Loucy (cell line): ENCODE results near the gene OSGEP.
A peak's percentile ranks its signal among the peaks of the same experiment; 100 is the strongest.

ENCODE experiments used
- H2AFZ ChIP-seq: fragments of 200-600 bp; sonication (generic); 2 replicates; pipeline ENCODE4 v1.6.0; 2016; ENCODE audit warnings: antibody characterized with exemption, mild to moderate bottlenecking, low read length, moderate library complexity
- H3F3A ChIP-seq: fragments of 200-600 bp; 2 replicates; pipeline ENCODE4 v1.6.0; 2016; ENCODE audit warnings: antibody characterized with exemption, low read depth, mild to moderate bottlenecking
- H3K27me3 ChIP-seq: fragments of 200-600 bp; sonication (generic); 2 replicates; pipeline ENCODE4 v1.6.1; 2014; ENCODE audit warnings: low read length, mild to moderate bottlenecking; ENCODE audit not compliant: insufficient read depth, poor library complexity, severe bottlenecking
- H3K36me3 ChIP-seq: fragments of 200-600 bp; sonication (generic); 2 replicates; pipeline ENCODE4 v1.6.1; 2016; ENCODE audit warnings: low read length; ENCODE audit not compliant: insufficient read depth
- H3K4me1 ChIP-seq: fragments of 200-600 bp; sonication (generic); 2 replicates; pipeline ENCODE4 v1.5.1; 2014; ENCODE audit warnings: low read length, mild to moderate bottlenecking; ENCODE audit not compliant: insufficient read depth, poor library complexity, severe bottlenecking
- H3K4me2 ChIP-seq: fragments of 200-600 bp; sonication (generic); 2 replicates; pipeline ENCODE4 v1.6.0; 2014; ENCODE audit warnings: antibody characterized with exemption, low read length, low read depth, mild to moderate bottlenecking; ENCODE audit not compliant: poor library complexity, severe bottlenecking
- H3K4me3 ChIP-seq: fragments of 200-600 bp; sonication (generic); 2 replicates; pipeline ENCODE4 v1.5.1; 2014; ENCODE audit warnings: low read length, mild to moderate bottlenecking, mixed read lengths; ENCODE audit not compliant: poor library complexity, severe bottlenecking
- H3K79me2 ChIP-seq: fragments of 200-600 bp; sonication (generic); 2 replicates; pipeline ENCODE4 v1.6.1; 2014; ENCODE audit warnings: low read length; ENCODE audit not compliant: insufficient read depth
- H3K9ac ChIP-seq: fragments of 200-600 bp; sonication (generic); 2 replicates; pipeline ENCODE4 v1.6.0; 2014; ENCODE audit warnings: mild to moderate bottlenecking, low read depth, low read length, moderate library complexity; ENCODE audit not compliant: poor library complexity, severe bottlenecking
- H3K9me2 ChIP-seq: fragments of 200-600 bp; sonication (generic); replicated peaks from 2 replicates; pipeline ENCODE4 v1.6.1; 2016; ENCODE audit warnings: low read depth, low read length, mixed read lengths
- H3K9me3 ChIP-seq: fragments of 200-600 bp; sonication (generic); 2 replicates; pipeline ENCODE4 v1.6.1; 2014; ENCODE audit warnings: mild to moderate bottlenecking, antibody characterized with exemption, low read length, low read depth; ENCODE audit not compliant: insufficient read depth
- H4K20me1 ChIP-seq: fragments of 200-600 bp; sonication (generic); 2 replicates; pipeline ENCODE4 v1.6.0; 2014; ENCODE audit warnings: antibody characterized with exemption, low read length, mild to moderate bottlenecking; ENCODE audit not compliant: insufficient read depth, poor library complexity, severe bottlenecking
- EZH2phosphoT487 ChIP-seq: fragments of 200-600 bp; IDR thresholded peaks from 2 replicates; pipeline ENCODE4 v1.6.1; 2018; ENCODE audit warnings: antibody characterized with exemption, mild to moderate bottlenecking, moderate library complexity, borderline replicate concordance
- TF ChIP-seq, protein P1 (sequence below): fragments of 200-600 bp; sonication (generic); conservative IDR thresholded peaks from 2 replicates; pipeline ENCODE4 v1.5.1; 2014; ENCODE audit warnings: mild to moderate bottlenecking, antibody characterized with exemption, low read length

OSGEP gene

DNA sequence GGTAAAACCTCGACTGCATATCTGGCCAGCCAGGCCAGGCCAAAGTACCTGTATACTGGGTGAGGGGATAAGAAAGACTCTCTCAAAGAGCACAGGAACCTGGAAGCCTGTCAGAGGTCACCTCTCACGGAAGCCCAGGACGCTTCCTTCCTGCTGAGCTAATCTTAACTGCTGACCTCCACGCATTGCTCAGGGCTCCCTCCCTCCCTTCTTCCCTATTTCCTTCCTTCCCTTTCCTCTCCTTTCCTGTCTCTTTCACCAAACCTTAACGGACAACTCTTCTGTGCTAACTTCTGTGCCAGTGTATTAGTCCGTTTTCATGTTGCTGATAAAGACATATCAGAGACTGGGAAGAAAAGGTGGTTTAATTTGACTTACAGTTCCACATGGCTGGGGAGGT is 36.0 kb upstream of the OSGEP start:
- no peaks in the 10 kb centered on the region for H4K20me1 ChIP-seq
- H2AFZ ChIP-seq: no peak overlapping the region
- no peaks in the 10 kb centered on the region for H3K9me3 ChIP-seq
- peak overlapping the region; percentile 58 for H3K9ac ChIP-seq
- peaks cover 62% of the 10 kb centered on the region for H3K4me1 ChIP-seq
- H3K9me2 ChIP-seq: no peaks in the 10 kb centered on the region
- H3K36me3 ChIP-seq: no peaks in the 10 kb centered on the region
- H3K4me2 ChIP-seq: peak overlapping the region; percentile 53
- TF ChIP-seq EZH2phosphoT487: no peak
- TF ChIP-seq, protein P1, sequence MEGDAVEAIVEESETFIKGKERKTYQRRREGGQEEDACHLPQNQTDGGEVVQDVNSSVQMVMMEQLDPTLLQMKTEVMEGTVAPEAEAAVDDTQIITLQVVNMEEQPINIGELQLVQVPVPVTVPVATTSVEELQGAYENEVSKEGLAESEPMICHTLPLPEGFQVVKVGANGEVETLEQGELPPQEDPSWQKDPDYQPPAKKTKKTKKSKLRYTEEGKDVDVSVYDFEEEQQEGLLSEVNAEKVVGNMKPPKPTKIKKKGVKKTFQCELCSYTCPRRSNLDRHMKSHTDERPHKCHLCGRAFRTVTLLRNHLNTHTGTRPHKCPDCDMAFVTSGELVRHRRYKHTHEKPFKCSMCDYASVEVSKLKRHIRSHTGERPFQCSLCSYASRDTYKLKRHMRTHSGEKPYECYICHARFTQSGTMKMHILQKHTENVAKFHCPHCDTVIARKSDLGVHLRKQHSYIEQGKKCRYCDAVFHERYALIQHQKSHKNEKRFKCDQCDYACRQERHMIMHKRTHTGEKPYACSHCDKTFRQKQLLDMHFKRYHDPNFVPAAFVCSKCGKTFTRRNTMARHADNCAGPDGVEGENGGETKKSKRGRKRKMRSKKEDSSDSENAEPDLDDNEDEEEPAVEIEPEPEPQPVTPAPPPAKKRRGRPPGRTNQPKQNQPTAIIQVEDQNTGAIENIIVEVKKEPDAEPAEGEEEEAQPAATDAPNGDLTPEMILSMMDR: no peak
- H3K4me3 ChIP-seq: no peak overlapping the region
- no peaks in the 10 kb centered on the region for H3K79me2 ChIP-seq
- no peaks in the 10 kb centered on the region for H3K27me3 ChIP-seq
- no peaks in the 10 kb centered on the region for H3F3A ChIP-seq

DNA sequence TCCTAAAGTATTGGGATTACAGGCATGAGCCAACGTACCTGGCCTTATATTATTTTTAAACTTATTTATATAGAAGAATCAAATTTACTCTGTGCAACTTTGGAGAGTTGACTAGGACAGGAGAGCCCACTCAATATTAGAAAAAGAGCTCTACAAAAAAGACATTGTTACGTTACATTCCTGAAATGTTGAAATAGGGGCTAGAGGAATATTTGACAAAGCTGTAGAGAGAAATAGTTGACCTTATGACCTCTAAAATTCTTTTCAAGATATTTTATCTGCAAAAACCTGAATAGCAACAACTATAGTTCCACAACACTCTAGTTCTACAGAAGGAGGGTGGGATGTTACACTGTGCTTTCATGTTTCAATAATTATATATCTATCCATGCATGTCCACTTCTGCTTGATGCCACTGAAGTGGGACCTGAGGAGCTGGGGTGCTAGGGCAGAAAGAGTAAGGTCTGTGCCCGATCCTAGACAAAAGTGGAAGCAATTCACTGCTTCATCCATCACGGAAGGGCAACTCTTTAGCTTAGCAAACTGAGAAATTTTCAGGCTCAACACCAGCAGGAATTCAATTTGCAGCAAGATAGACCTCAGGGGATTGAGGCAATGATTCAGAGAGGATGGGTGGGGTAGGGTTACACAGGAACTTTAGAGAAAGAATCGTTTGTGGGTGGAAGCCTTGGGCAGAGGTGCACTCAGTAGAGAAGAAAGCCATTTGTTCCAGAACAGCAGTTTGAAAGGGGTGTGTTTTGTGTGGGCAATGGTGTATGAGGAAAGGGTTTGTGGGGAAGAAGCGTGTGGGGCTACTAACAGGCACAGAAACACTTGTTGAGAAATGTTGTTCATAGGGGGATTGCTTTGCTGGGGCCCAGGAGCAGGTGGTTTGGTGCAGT is 34.7 kb upstream of the OSGEP start:
- no peaks in the 10 kb centered on the region for H3F3A ChIP-seq
- H3K4me1 ChIP-seq: peaks cover 57% of the 10 kb centered on the region
- H3K4me2 ChIP-seq: peak overlapping the region; percentile 53
- no peaks in the 10 kb centered on the region for H3K9me3 ChIP-seq
- H3K36me3 ChIP-seq: no peaks in the 10 kb centered on the region
- peak overlapping the region; percentile 44 for H3K4me3 ChIP-seq
- TF ChIP-seq, protein P1: no peak
- TF ChIP-seq EZH2phosphoT487: no peak
- no peaks in the 10 kb centered on the region for H3K9me2 ChIP-seq
- no peaks in the 10 kb centered on the region for H4K20me1 ChIP-seq
- peak overlapping the region; percentile 73 for H2AFZ ChIP-seq
- H3K27me3 ChIP-seq: no peaks in the 10 kb centered on the region
- H3K9ac ChIP-seq: peak overlapping the region; percentile 58
- no peaks in the 10 kb centered on the region for H3K79me2 ChIP-seq

GRCh38 chr14:20487396-20487725 is 32.7 kb upstream of the OSGEP start:
- H4K20me1 ChIP-seq: no peaks in the 10 kb centered on the region
- H3F3A ChIP-seq: no peaks in the 10 kb centered on the region
- H3K36me3 ChIP-seq: no peaks in the 10 kb centered on the region
- no peak for TF ChIP-seq EZH2phosphoT487
- TF ChIP-seq, protein P1: peak; percentile 59
- peak overlapping the region; percentile 59 for H2AFZ ChIP-seq
- peaks cover 52% of the 10 kb centered on the region for H3K4me1 ChIP-seq
- H3K9me3 ChIP-seq: no peaks in the 10 kb centered on the region
- no peaks in the 10 kb centered on the region for H3K27me3 ChIP-seq
- H3K9ac ChIP-seq: peak overlapping the region; percentile 45
- peak overlapping the region; percentile 62 for H3K4me2 ChIP-seq
- no peaks in the 10 kb centered on the region for H3K9me2 ChIP-seq
- H3K79me2 ChIP-seq: no peaks in the 10 kb centered on the region
- H3K4me3 ChIP-seq: peak overlapping the region; percentile 49
